HepG2 (cell line): ENCODE measurements around the gene CCND1. TPM values are rescaled to one million over a fixed set of nuclear protein-coding genes. Genes with fewer than 3 reads are reported as not detected.

Experiments
- AGO2 ChIP-seq: fragments of 200-400 bp; formaldehyde crosslinking; optimal IDR thresholded peaks from 2 replicates; pipeline ENCODE3; 2017; ENCODE audit warnings: mild to moderate bottlenecking, low read depth, low read length, moderate library complexity
- DZIP1 ChIP-seq: sonication (generic); formaldehyde crosslinking; IDR thresholded peaks from 2 replicates; pipeline ENCODE4 v1.5.0; 2020; ENCODE audit warnings: mild to moderate bottlenecking, missing genetic modification reagents
- FLYWCH1 ChIP-seq: sonication (generic); formaldehyde crosslinking; IDR thresholded peaks from 2 replicates; pipeline ENCODE4 v1.8.1; 2023; ENCODE audit warnings: mild to moderate bottlenecking, missing genetic modification reagents
- GABPA ChIP-seq, 2 experiments: IDR thresholded peaks; 2 replicates each; pipeline ENCODE4 v1.6.1; 2011 to 2016; ENCODE audit warnings: low read depth in 2 of 2, low read length in 1 of 2, missing biosample characterization in 1 of 2, missing genetic modification characterization in 1 of 2
- MEF2D ChIP-seq: sonication (generic); formaldehyde crosslinking; IDR thresholded peaks from 2 replicates; pipeline ENCODE4 v1.5.1; 2020; ENCODE audit warnings: mild to moderate bottlenecking, missing genetic modification reagents
- MYPOP ChIP-seq: sonication (generic); formaldehyde crosslinking; IDR thresholded peaks from 2 replicates; pipeline ENCODE4 v1.8.1; 2023; ENCODE audit warnings: mild to moderate bottlenecking, moderate library complexity, missing genetic modification reagents
- RFX3 ChIP-seq: IDR thresholded peaks from 2 replicates; pipeline ENCODE4 v1.6.1; 2016; ENCODE audit warnings: missing biosample characterization, missing genetic modification reagents
- RNF219 ChIP-seq: sonication (generic); formaldehyde crosslinking; IDR thresholded peaks from 2 replicates; pipeline ENCODE4 v1.5.0; 2020; ENCODE audit warnings: mild to moderate bottlenecking, missing genetic modification reagents
- STAG1 ChIP-seq: sonication (generic); formaldehyde crosslinking; IDR thresholded peaks from 2 replicates; pipeline ENCODE4 v1.4.0; 2020; ENCODE audit warnings: missing genetic modification reagents
- TFDP2 ChIP-seq: sonication (generic); formaldehyde crosslinking; IDR thresholded peaks from 2 replicates; pipeline ENCODE4 v1.4.0; 2020; ENCODE audit warnings: missing genetic modification reagents
- TOPORS ChIP-seq: sonication (generic); formaldehyde crosslinking; IDR thresholded peaks from 2 replicates; pipeline ENCODE4 v1.8.0; 2023; ENCODE audit warnings: mild to moderate bottlenecking, missing genetic modification reagents
- ZBTB34 ChIP-seq: sonication (generic); formaldehyde crosslinking; IDR thresholded peaks from 2 replicates; pipeline ENCODE4 v1.8.0; 2022; ENCODE audit warnings: mild to moderate bottlenecking, missing genetic modification reagents
- ZBTB42 ChIP-seq: sonication (generic); formaldehyde crosslinking; IDR thresholded peaks from 2 replicates; pipeline ENCODE4 v1.5.0; 2020; ENCODE audit warnings: mild to moderate bottlenecking, missing genetic modification reagents
- ZFP36L1 ChIP-seq: sonication (generic); formaldehyde crosslinking; IDR thresholded peaks from 2 replicates; pipeline ENCODE4 v1.8.0; 2022; ENCODE audit warnings: mild to moderate bottlenecking, missing genetic modification reagents, moderate library complexity
- ZMYM3 ChIP-seq: sonication (generic); formaldehyde crosslinking; IDR thresholded peaks from 2 replicates; pipeline ENCODE4 v1.5.1; 2020; ENCODE audit warnings: mild to moderate bottlenecking, missing genetic modification reagents
- ZNF10 ChIP-seq: sonication (generic); formaldehyde crosslinking; IDR thresholded peaks from 2 replicates; pipeline ENCODE4 v1.4.0; 2020; ENCODE audit warnings: mild to moderate bottlenecking, low read depth, missing genetic modification reagents, borderline replicate concordance
- ZNF282 ChIP-seq: fragments of 450-650 bp; IDR thresholded peaks from 2 replicates; pipeline ENCODE4 v1.6.1; 2018; ENCODE audit not compliant: partially characterized antibody
- ZNF329 ChIP-seq: sonication (generic); formaldehyde crosslinking; IDR thresholded peaks from 2 replicates; pipeline ENCODE4 v1.9.0; 2021; ENCODE audit warnings: low read depth, mild to moderate bottlenecking, missing genetic modification reagents
- ZNF572 ChIP-seq: sonication (generic); formaldehyde crosslinking; IDR thresholded peaks from 2 replicates; pipeline ENCODE4 v1.5.1; 2020; ENCODE audit warnings: mild to moderate bottlenecking, missing genetic modification reagents
- ZNF652 ChIP-seq: IDR thresholded peaks from 2 replicates; pipeline ENCODE4 v1.6.1; 2016; ENCODE audit warnings: low read depth, borderline replicate concordance
- polyA plus RNA-seq, 8 experiments: library from polyadenylated mRNA; depleted of rRNA in 3 of 8; stranded (reverse) in 7 of 8; unstranded in 1 of 8; fragments of >200 nt; fragmentation: Illumina TruSeq in 4 of 8; extraction: Trizol in 4 of 8; gene quantifications; 2 replicates each; pipeline versions ENCODE4 v1.2.1 to v1.2.3, GENCODE V29; 2011 to 2016; ENCODE audit warnings: low read depth in 4 of 8, missing spikeins in 1 of 8, mixed read lengths in 1 of 8; ENCODE audit not compliant: insufficient read depth in 1 of 8
- total RNA-seq, 5 experiments: library from RNA; depleted of rRNA; stranded (reverse); fragments of >200 nt; fragmentation: Illumina TruSeq; extraction: Trizol; gene quantifications; 2 replicates each; pipeline ENCODE4 v1.2.3, GENCODE V29; 2016; ENCODE audit warnings: low read depth in 1 of 5

CCND1 gene
- total and polyA plus RNA-seq, 2 of the 13 experiments (the other 11 are each of a cell fraction or from before 2014, with no cell fraction given) = 107 to 136 TPM

- TF ChIP-seq MYPOP (CRISPR knock-in tag) (peak; percentile 91), DZIP1 (CRISPR knock-in tag) (no peak), GABPA (IDR thresholded peaks at IDR 0.05; ENCODE audit: low read depth, low read length) (no peak), GABPA (CRISPR knock-in tag; IDR thresholded peaks at IDR 0.05; ENCODE audit: low read depth) (peak; percentile 49), ZNF329 (CRISPR knock-in tag) (no peak), ZBTB42 (no peak), ZNF10 (CRISPR knock-in tag) (no peak), ZMYM3 (CRISPR knock-in tag) (no peak; the same call in 1 of the 2 replicates), RFX3 (CRISPR knock-in tag) (no peak), FLYWCH1 (CRISPR knock-in tag) (no peak), ZNF282 (no peak), ZNF572 (CRISPR knock-in tag) (no peak), ZBTB34 (CRISPR knock-in tag) (peak; percentile 99), RNF219 (CRISPR knock-in tag) (peak; percentile 75; the same call in 1 of the 2 replicates), AGO2 (peak; percentile 8), MEF2D (peak; percentile 76; the same call in 1 of the 2 replicates), STAG1 (peak; percentile 42), ZFP36L1 (CRISPR knock-in tag) (peak; percentile 69; the same call in 1 of the 2 replicates), TOPORS (CRISPR knock-in tag) (peak; percentile 94), TFDP2 (CRISPR knock-in tag) (peak; percentile 41; the same call in 1 of the 2 replicates), ZNF652 (CRISPR knock-in tag) (peak; percentile 93)
Observed at GRCh38 chr11:69654660-69655478, 13.9 kb downstream of the CCND1 start (continued).
